IMR-90 (cell line): Measurements from ENCODE around the gene EDN3. TPM values are rescaled to one million over a fixed set of nuclear protein-coding genes. Genes with fewer than 3 reads are reported as not detected.

Experiments
- ATAC-seq: fragments of 200-7000 bp; cut with Tn5 transposase; 2 replicates; pipeline ENCODE4 v1.9.1; 2020; ENCODE audit warnings: low read depth, mild to moderate bottlenecking, moderate library complexity
- BruUV-seq: library from RNA; stranded (reverse); fragments of 400-500 nt; replicated peaks from 2 replicates; lab custom pipeline; 2021; lab: Mats Ljungman, UMichigan
- CTCF ChIA-PET: fragments of 300-600 bp; formaldehyde crosslinking; extraction: SDS; loops from one replicate; lab custom pipeline; 2021; ENCODE audit warnings: antibody characterized with exemption; lab: Yijun Ruan, JAX
- POLR2A ChIA-PET: fragments of 300-600 bp; sonication (Branson Sonifier 250); formaldehyde crosslinking; loops from one replicate; lab custom pipeline; 2022; ENCODE audit warnings: antibody characterized with exemption; ENCODE audit not compliant: unreplicated experiment; lab: Charles Lee
- DNase-seq: peaks from one replicate; pipeline ENCODE4 v3.0.0; 2013
- H2AFZ ChIP-seq: replicated peaks from 2 replicates; pipeline ENCODE3; 2013; ENCODE audit warnings: low read length, mild to moderate bottlenecking; ENCODE audit not compliant: poor library complexity
- H2AK5ac ChIP-seq: 2 replicates; pipeline ENCODE4 v1.6.1; 2013; ENCODE audit warnings: low read depth, low read length, inconsistent platforms
- H2AK9ac ChIP-seq: replicated peaks from 2 replicates; pipeline ENCODE3; 2013; ENCODE audit warnings: mild to moderate bottlenecking, low read depth, low read length, moderate library complexity; ENCODE audit not compliant: poor library complexity
- H2BK120ac ChIP-seq: 2 replicates; pipeline ENCODE4 v1.6.1; 2013; ENCODE audit warnings: low read depth, low read length, inconsistent platforms
- H2BK15ac ChIP-seq: 3 replicates; pipeline ENCODE4 v1.6.1; 2013; ENCODE audit warnings: low read depth, low read length, inconsistent platforms
- H2BK20ac ChIP-seq: 2 replicates; pipeline ENCODE4 v1.6.1; 2013; ENCODE audit warnings: low read depth, mild to moderate bottlenecking, inconsistent platforms, low read length, moderate library complexity
- H2BK5ac ChIP-seq: 2 replicates; pipeline ENCODE4 v1.6.1; 2013; ENCODE audit warnings: mild to moderate bottlenecking, low read depth, low read length, inconsistent platforms; ENCODE audit not compliant: poor library complexity, severe bottlenecking
- H3K14ac ChIP-seq: replicated peaks from 2 replicates; pipeline ENCODE4 v1.6.1; 2013; ENCODE audit warnings: low read depth, low read length, inconsistent platforms
- H3K18ac ChIP-seq: 2 replicates; pipeline ENCODE4 v1.6.1; 2013; ENCODE audit warnings: low read depth, low read length, control low read depth
- H3K23ac ChIP-seq: 2 replicates; pipeline ENCODE4 v1.6.1; 2013; ENCODE audit warnings: low read depth, low read length, inconsistent platforms
- H3K27ac ChIP-seq: 2 replicates; pipeline ENCODE4 v1.5.1; 2013; ENCODE audit warnings: mild to moderate bottlenecking, control low read depth, low read length; ENCODE audit not compliant: insufficient read depth
- H3K27me3 ChIP-seq: 2 replicates; pipeline ENCODE4 v1.6.1; 2013; ENCODE audit warnings: low read length; ENCODE audit not compliant: control insufficient read depth, insufficient read depth
- H3K36me3 ChIP-seq: 2 replicates; pipeline ENCODE4 v1.6.1; 2013; ENCODE audit warnings: low read length, mixed read lengths; ENCODE audit not compliant: control insufficient read depth, insufficient read depth
- H3K4ac ChIP-seq: 2 replicates; pipeline ENCODE4 v1.6.1; 2013; ENCODE audit warnings: low read depth, low read length, inconsistent platforms
- H3K4me1 ChIP-seq: 2 replicates; pipeline ENCODE4 v1.6.1; 2013; ENCODE audit warnings: low read length, mixed read lengths; ENCODE audit not compliant: control insufficient read depth, insufficient read depth
- H3K4me2 ChIP-seq: 2 replicates; pipeline ENCODE4 v1.6.1; 2013; ENCODE audit warnings: low read depth, mild to moderate bottlenecking, control low read depth, low read length, moderate library complexity
- H3K4me3 ChIP-seq: 2 replicates; pipeline ENCODE4 v1.5.1; 2013; ENCODE audit warnings: low read depth, mild to moderate bottlenecking, control low read depth, low read length, moderate library complexity; ENCODE audit not compliant: insufficient read depth
- H3K56ac ChIP-seq: 2 replicates; pipeline ENCODE4 v1.6.1; 2013; ENCODE audit warnings: low read length, inconsistent platforms; ENCODE audit not compliant: insufficient read depth; ENCODE audit errors: extremely low read depth
- H3K79me1 ChIP-seq, 2 experiments: 2 replicates each; pipeline ENCODE4 v1.6.1; 2013; ENCODE audit warnings: low read length in 2 of 2, inconsistent platforms in 1 of 2, low read depth in 1 of 2
- H3K9ac ChIP-seq: 2 replicates; pipeline ENCODE4 v1.6.1; 2013; ENCODE audit warnings: low read depth, low read length, control low read depth
- H3K9me1 ChIP-seq: 2 replicates; pipeline ENCODE4 v1.6.1; 2013; ENCODE audit warnings: low read length, inconsistent platforms; ENCODE audit not compliant: insufficient read depth
- H3K9me3 ChIP-seq: 2 replicates; pipeline ENCODE4 v1.6.1; 2013; ENCODE audit warnings: low read length; ENCODE audit not compliant: control insufficient read depth, insufficient read depth
- H4K20me1 ChIP-seq: 2 replicates; pipeline ENCODE4 v1.6.1; 2013; ENCODE audit warnings: low read length, inconsistent platforms; ENCODE audit not compliant: insufficient read depth
- H4K5ac ChIP-seq: 2 replicates; pipeline ENCODE4 v1.6.1; 2013; ENCODE audit warnings: mild to moderate bottlenecking, low read depth, low read length, control low read depth
- H4K8ac ChIP-seq, 2 experiments: 2 replicates each; pipeline ENCODE4 v1.6.1; 2013; ENCODE audit warnings: low read depth in 2 of 2, low read length in 2 of 2, control low read depth in 1 of 2, inconsistent platforms in 1 of 2
- H4K91ac ChIP-seq: 2 replicates; pipeline ENCODE4 v1.6.1; 2013; ENCODE audit warnings: low read depth, low read length, inconsistent platforms; ENCODE audit not compliant: insufficient read depth
- BHLHE40 ChIP-seq: fragments of 150-350 bp; IDR thresholded peaks from 2 replicates; pipeline ENCODE4 v1.6.1; 2016; ENCODE audit warnings: mild to moderate bottlenecking, low read depth, low read length
- CEBPB ChIP-seq: IDR thresholded peaks from 2 replicates; pipeline ENCODE4 v1.6.1; 2012; ENCODE audit warnings: low read depth, low read length, improper control_type of control experiment
- CHD1 ChIP-seq: IDR thresholded peaks from 2 replicates; pipeline ENCODE4 v1.6.1; 2012; ENCODE audit warnings: low read depth, low read length, improper control_type of control experiment
- CTCF ChIP-seq: conservative IDR thresholded peaks from 2 replicates; pipeline ENCODE4 v1.5.1; 2012; ENCODE audit warnings: mild to moderate bottlenecking, low read depth, low read length, improper control_type of control experiment
- ELK1 ChIP-seq: fragments of 150-350 bp; IDR thresholded peaks from 2 replicates; pipeline ENCODE4 v1.6.1; 2016; ENCODE audit warnings: low read depth, mild to moderate bottlenecking, low read length, moderate library complexity, borderline replicate concordance
- FOS ChIP-seq: fragments of 150-350 bp; IDR thresholded peaks from 2 replicates; pipeline ENCODE4 v1.6.1; 2016; ENCODE audit warnings: low read depth, low read length
- MAFK ChIP-seq: IDR thresholded peaks from 2 replicates; pipeline ENCODE4 v1.6.1; 2012; ENCODE audit warnings: low read depth, low read length, improper control_type of control experiment
- MAZ ChIP-seq: IDR thresholded peaks from 2 replicates; pipeline ENCODE4 v1.6.1; 2012; ENCODE audit warnings: low read depth, mild to moderate bottlenecking, low read length, improper control_type of control experiment, moderate library complexity, borderline replicate concordance
- MXI1 ChIP-seq: IDR thresholded peaks from 2 replicates; pipeline ENCODE4 v1.6.1; 2012; ENCODE audit warnings: low read depth, mild to moderate bottlenecking, low read length, moderate library complexity, borderline replicate concordance
- NFE2L2 ChIP-seq: fragments of 150-350 bp; IDR thresholded peaks from 2 replicates; pipeline ENCODE4 v1.6.1; 2016; ENCODE audit warnings: low read depth, mild to moderate bottlenecking, low read length
- POLR2A ChIP-seq: IDR thresholded peaks from 2 replicates; pipeline ENCODE4 v1.6.1; 2012; ENCODE audit warnings: mild to moderate bottlenecking, low read depth, low read length
- RAD21 ChIP-seq: IDR thresholded peaks from 2 replicates; pipeline ENCODE4 v1.6.1; 2012; ENCODE audit warnings: low read length, improper control_type of control experiment
- RCOR1 ChIP-seq: IDR thresholded peaks from 2 replicates; pipeline ENCODE4 v1.6.1; 2012; ENCODE audit warnings: mild to moderate bottlenecking, low read length, improper control_type of control experiment; ENCODE audit not compliant: insufficient replicate concordance
- SMC3 ChIP-seq: fragments of 150-350 bp; IDR thresholded peaks from 2 replicates; pipeline ENCODE4 v1.6.1; 2016; ENCODE audit warnings: low read depth, mild to moderate bottlenecking, antibody characterized with exemption, low read length, moderate library complexity
- WGBS, 2 experiments: methylation state at CpG; one replicate each; pipeline versions ENCODE4 v1.1.5 to v1.1.7; 2013; ENCODE audit warnings: missing lambda C conversion rate in 2 of 2; ENCODE audit not compliant: insufficient read length in 1 of 2; ENCODE audit errors: extremely low coverage in 2 of 2; 5-methylcytosine and 5-hydroxymethylcytosine counted together
- dilution Hi-C: fragments of 300-500 bp; cut with HindIII; formaldehyde crosslinking; loops from one replicate; pipeline ENCODE4 v1.14.3; 2018; ENCODE audit warnings: low sequenced_read_pairs; ENCODE audit not compliant: unreplicated experiment
- in situ Hi-C: fragments of 300-500 bp; cut with MboI; formaldehyde crosslinking; loops from 3 replicates; pipeline ENCODE4 v1.14.3; 2019; ENCODE audit warnings: low sequenced_read_pairs, inconsistent platforms, mixed read lengths
- intact Hi-C: fragments of 100-400 bp; cut with micrococcal nuclease; formaldehyde crosslinking; loops from 2 replicates; pipeline ENCODE4 v1.10.0; 2022
- polyA plus RNA-seq, 3 experiments: library from polyadenylated mRNA; depleted of rRNA; stranded (reverse); fragments of >200 nt; gene quantifications; 2 replicates each; pipeline ENCODE4 v1.2.3, GENCODE V29; 2012; ENCODE audit warnings: low replicate concordance in 1 of 3
- total RNA-seq: library from RNA; depleted of rRNA; stranded (reverse); fragments of >200 nt; gene quantifications from 2 replicates; pipeline ENCODE4 v1.2.3, GENCODE V29; 2012
- TF ChIP-seq, protein P1 (sequence below): fragments of 150-350 bp; IDR thresholded peaks from 2 replicates; pipeline ENCODE4 v1.6.1; 2017; ENCODE audit warnings: mild to moderate bottlenecking, antibody characterized with exemption, low read length, low read depth

The EDN3 gene
- total and polyA plus RNA-seq, 2 of the 4 experiments (the other 2 are of a cell fraction), result not detected

GRCh38 chr20:59322585-59323454, 22.4 kb downstream of the EDN3 start:
- Histone ChIP-seq H3K4me1 (no peaks in the 10 kb centered on the region), H3K79me1 (no peaks in the 10 kb centered on the region), H3K23ac (no peak overlapping the region), H3K4ac (no peak overlapping the region), H2BK15ac (no peak overlapping the region), H2AFZ (no peak overlapping the region), H4K91ac (no peak overlapping the region), H3K9me3 (no peaks in the 10 kb centered on the region; the same call in 1 of the 2 replicates), H3K4me3 (no peak overlapping the region), H3K27ac (no peak overlapping the region), H2BK20ac (no peak overlapping the region), H3K4me2 (no peak overlapping the region), H3K36me3 (no peaks in the 10 kb centered on the region), H3K9ac (no peak overlapping the region), H2AK5ac (no peak overlapping the region), H2BK120ac (no peak overlapping the region), H3K14ac (no peak overlapping the region), H4K5ac (no peak overlapping the region), H3K27me3 (no peaks in the 10 kb centered on the region), H4K20me1 (no peaks in the 10 kb centered on the region), H2AK9ac (no peak overlapping the region), H4K8ac (no peak overlapping the region), H3K18ac (no peak overlapping the region), H3K9me1 (no peaks in the 10 kb centered on the region), H3K56ac (no peak overlapping the region), H2BK5ac (no peak overlapping the region)
- dilution Hi-C loops, result no loop called here
- POLR2A ChIA-PET, result no interaction called here
- in situ Hi-C loops, result no loop called here
- intact Hi-C loops, result no loop called here
- no TSS peak for BruUV-seq
- CTCF ChIA-PET, result no interaction called here
- WGBS, 2 experiments, result 61% methylated on average over 5 of the region's 17 CpGs; no CpG with 5 or more reads in 1 of the 2 experiments
- ATAC-seq (no peak), DNase-seq (no peak)
- no peak for TF ChIP-seq RCOR1
- TF ChIP-seq SMC3, result no peak
- TF ChIP-seq CTCF, result no peak
- TF ChIP-seq FOS, result no peak
- no peak for TF ChIP-seq MXI1
- no peak for TF ChIP-seq NFE2L2
- no peak for TF ChIP-seq ELK1
- TF ChIP-seq, protein P1, sequence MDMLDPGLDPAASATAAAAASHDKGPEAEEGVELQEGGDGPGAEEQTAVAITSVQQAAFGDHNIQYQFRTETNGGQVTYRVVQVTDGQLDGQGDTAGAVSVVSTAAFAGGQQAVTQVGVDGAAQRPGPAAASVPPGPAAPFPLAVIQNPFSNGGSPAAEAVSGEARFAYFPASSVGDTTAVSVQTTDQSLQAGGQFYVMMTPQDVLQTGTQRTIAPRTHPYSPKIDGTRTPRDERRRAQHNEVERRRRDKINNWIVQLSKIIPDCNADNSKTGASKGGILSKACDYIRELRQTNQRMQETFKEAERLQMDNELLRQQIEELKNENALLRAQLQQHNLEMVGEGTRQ, result no peak
- TF ChIP-seq RAD21, result no peak
- no peak for TF ChIP-seq CHD1
- TF ChIP-seq CEBPB, result no peak
- TF ChIP-seq BHLHE40, result no peak
- TF ChIP-seq MAZ, result no peak
- TF ChIP-seq POLR2A, result no peak
- TF ChIP-seq MAFK, result no peak
